ENCODE measurements around the gene PARK7.

DNA sequence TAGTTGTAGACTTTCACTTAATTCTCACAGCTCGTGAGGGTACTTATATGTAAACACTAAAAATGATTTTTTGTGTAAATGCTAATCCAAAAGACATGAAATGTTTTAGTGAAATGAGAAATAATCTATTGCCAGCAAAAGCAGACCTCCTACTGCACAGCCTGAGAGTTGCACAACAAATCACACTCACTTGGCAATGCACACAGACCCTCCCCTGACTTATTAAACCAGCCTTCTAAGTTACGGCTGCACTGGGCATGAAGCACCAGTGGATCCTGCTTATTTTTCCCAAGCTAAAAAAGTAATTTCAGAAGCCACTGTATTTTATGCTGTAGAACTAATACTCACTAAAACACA is 54.3 kb downstream of the PARK7 start:
- TF ChIP-seq POLR2A (IDR thresholded peaks at IDR 0.05) (no peak), CTCF (IDR thresholded peaks at IDR 0.05) (no peak)

All from Peyer's patch (tissue), 4 donors.